HG03354 (cell line): ENCODE measurements around the gene GLT8D1.
A peak's percentile ranks its signal among the peaks of the same experiment; 100 is the strongest.
"Not testable (repeated sequence)": the region's sequence is repeated elsewhere in the genome, so short reads cannot be mapped to it uniquely, and the experiment has no call there.

Source experiments
- ATAC-seq: cut with Tn5 transposase; IDR thresholded peaks from one replicate; pipeline ENCODE4 v1.9.1; 2021; ENCODE audit warnings: mild to moderate bottlenecking; ENCODE audit not compliant: unreplicated experiment, poor library complexity, severe bottlenecking

The GLT8D1 gene

GRCh38 chr3:52705688-52706686 lies at the start of gene GLT8D1, which contains the start of gene SPCS1:
TSS of gene GLT8D1 (minus strand) at chr3:52705791. CDS start at chr3:52700460, 5,331 bp downstream.
TSS of gene SPCS1 (plus strand) at chr3:52706106. CDS start at chr3:52706247, 141 bp downstream.
- peak; percentile 87 for ATAC-seq

GRCh38 chr3:52754373-52754772 lies 48.8 kb upstream of the GLT8D1 start:
- ATAC-seq, result no peak

GRCh38 chr3:52752045-52752660 lies 46.6 kb upstream of the GLT8D1 start:
- no peak for ATAC-seq

- ATAC-seq, result no peak
Observed at GRCh38 chr3:52743721-52744120, 38.1 kb upstream of the GLT8D1 start.

- no peak for ATAC-seq
Observed at GRCh38 chr3:52743152-52743551, 37.6 kb upstream of the GLT8D1 start.

GRCh38 chr3:52742418-52743041 lies 36.9 kb upstream of the GLT8D1 start:
- no peak for ATAC-seq

GRCh38 chr3:52739730-52740129 lies 34.1 kb upstream of the GLT8D1 start:
- no peak for ATAC-seq

GRCh38 chr3:52733256-52733891 lies 27.8 kb upstream of the GLT8D1 start:
- no peak for ATAC-seq

- no peak for ATAC-seq
Observed at GRCh38 chr3:52731590-52731989, 26.0 kb upstream of the GLT8D1 start.

GRCh38 chr3:52730681-52731080 lies 25.1 kb upstream of the GLT8D1 start:
- ATAC-seq, result no peak

- ATAC-seq, result not testable (repeated sequence)
Observed at GRCh38 chr3:52728753-52729152, 23.2 kb upstream of the GLT8D1 start.

GRCh38 chr3:52724511-52724910 lies 18.9 kb upstream of the GLT8D1 start:
- ATAC-seq, result no peak

- ATAC-seq, result no peak
Observed at GRCh38 chr3:52723935-52724334, 18.3 kb upstream of the GLT8D1 start.

GRCh38 chr3:52722491-52722890 lies 16.9 kb upstream of the GLT8D1 start:
- ATAC-seq, result no peak

GRCh38 chr3:52721730-52722008 lies 16.1 kb upstream of the GLT8D1 start:
- ATAC-seq, result no peak

- peak; percentile 63 for ATAC-seq
Observed at GRCh38 chr3:52721002-52721729, 15.6 kb upstream of the GLT8D1 start.

GRCh38 chr3:52719618-52720017 lies 14.0 kb upstream of the GLT8D1 start:
- no peak for ATAC-seq

- ATAC-seq, result no peak
Observed at GRCh38 chr3:52715714-52716305, 10.2 kb upstream of the GLT8D1 start.
